ENCODE measurements around the gene ADAM17.
"Not testable (repeated sequence)": the region's sequence is repeated elsewhere in the genome, so short reads cannot be mapped to it uniquely, and the experiment has no call there.

Gene ADAM17

GRCh38 chr2:9565436-9566153, 10.0 kb upstream of the ADAM17 start:
- peak; percentile 93 for DNase-seq (ENCODE audit: low read depth)

DNA sequence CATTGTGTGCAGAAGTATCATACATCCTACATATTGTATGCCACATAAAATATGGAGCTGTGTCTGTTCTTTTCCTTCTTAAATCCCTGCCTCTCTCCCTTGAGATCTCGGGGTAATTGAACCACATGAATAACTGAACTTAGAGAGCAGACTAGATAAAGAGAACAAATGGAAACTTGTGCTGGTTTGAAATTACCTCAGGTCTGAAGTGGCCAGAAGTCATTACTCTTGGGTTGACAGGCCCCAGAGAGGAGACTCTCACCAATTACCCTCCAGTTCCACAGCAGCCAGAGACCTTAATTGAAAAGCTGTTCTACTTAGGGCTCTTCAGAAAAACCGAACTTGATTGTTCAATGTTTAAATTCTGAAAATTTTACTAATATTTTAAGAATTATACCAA, 5.0 kb upstream of the ADAM17 start:
- no peak for DNase-seq (ENCODE audit: low read depth)

DNA sequence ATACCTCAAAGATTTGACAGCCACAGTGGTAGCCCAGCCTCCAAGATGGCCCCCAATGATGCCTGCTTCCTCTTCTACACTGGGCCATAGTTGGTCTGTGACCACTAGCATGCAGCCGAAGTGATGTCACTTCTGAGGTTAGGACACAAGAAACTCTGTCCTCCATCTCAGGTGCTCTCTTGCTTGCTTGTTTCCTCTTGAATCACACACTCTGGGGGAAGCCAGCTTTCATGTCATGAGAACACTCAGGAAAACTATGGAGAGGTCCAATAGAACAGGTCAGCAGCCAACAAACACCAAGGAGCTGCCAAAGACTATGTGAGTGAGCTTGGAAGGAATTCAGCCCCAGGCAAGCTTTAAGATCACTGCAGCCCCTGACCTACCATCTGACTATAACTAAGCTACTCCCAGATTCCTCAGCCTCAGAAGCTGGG, 3.3 kb upstream of the ADAM17 start:
- peak; percentile 93 for DNase-seq (ENCODE audit: low read depth)

DNA sequence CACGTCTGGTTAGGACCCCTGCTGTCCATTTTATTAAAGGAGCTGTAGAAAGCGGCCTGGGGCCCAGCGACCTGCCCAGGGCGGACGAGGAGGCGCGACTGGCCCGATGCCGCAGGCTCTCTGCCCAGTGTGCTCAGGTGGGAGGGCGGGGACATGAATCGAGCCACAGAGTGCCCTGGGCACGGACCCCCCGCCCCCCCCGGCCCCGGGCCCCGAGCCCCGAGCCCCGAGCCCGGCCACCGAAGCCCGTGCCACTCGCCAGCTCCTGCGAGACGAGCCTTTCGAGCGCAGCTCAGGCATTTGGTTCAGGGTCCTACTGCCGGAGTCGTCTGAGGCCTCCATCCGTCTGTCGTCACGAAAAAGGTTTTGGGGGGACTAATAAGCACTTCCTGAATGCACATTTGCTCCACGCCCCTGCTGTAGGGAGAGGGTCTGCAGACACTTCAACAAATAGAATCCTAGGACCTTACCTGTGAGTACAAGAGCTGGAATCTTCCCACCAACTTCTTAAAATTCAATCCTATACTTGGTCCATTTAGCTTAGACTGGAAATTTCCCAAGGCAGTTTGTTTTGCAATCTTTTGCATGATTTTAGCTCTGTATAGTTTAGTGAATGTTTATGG, 602 bp upstream of the ADAM17 start:
- DNase-seq (ENCODE audit: low read depth) = no peak

DNA sequence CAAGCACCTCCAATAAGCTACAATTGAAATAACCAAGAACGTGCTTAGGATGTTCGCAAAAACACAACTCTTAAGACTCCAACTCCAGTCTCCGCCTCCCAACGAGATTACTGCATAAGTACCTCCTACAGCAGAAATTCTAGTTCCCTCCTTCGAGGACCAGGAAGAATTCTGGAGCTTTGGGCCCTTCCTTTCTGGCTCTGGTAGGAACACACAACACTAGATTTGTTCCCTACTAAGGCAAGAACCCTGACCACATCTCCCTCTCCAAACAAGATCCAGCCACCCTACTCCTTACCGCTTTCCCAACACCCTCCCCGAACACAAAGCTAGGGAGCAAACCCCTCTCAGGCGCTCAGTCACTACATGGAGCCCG, 721 bp downstream of the ADAM17 start:
- peak; percentile 56 for DNase-seq (ENCODE audit: low read depth)

DNA sequence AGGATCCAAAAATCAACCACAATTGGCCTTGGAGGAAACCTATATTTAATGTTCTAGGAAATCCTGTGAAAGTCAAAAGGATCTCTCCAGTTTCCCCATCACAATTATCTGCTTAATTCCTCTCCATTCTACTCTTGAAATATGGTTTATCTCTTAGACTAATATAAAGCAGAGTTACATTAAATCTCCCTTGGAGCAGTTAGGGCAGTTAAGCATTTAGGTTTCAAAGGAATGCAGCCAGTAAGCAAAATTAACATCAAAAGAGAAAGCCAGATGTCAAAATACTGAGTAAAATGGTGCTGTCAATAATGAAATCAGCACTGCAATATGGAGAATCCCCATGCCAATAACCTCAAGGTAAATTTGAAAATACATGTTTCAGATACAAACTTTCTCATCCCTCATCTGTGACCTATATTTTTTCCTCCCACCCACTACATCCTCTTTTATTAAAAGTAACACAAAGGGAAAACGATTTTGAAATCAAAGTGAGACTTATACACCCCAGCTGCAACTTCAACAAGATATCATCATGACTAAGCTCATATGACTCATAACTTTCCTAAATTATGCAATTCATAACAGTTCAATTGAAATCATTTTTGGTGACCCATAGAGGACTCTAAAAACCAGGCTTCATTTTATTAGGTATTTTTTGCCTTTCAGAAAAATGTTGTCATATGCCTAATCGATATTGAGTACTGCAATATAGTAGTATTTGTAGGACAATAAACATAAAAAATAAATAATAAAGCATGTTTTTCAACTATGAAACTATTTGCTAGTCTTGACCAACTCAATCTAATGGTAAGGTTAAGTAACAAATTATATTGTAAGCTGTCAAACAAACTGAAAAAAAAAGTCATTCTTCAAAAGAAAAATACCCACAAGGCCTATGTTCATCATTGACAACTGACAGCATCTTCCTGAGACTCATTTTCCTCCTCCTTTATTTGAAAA, 3.1 kb downstream of the ADAM17 start:
- peak; percentile 50 for DNase-seq (ENCODE audit: low read depth)

DNA sequence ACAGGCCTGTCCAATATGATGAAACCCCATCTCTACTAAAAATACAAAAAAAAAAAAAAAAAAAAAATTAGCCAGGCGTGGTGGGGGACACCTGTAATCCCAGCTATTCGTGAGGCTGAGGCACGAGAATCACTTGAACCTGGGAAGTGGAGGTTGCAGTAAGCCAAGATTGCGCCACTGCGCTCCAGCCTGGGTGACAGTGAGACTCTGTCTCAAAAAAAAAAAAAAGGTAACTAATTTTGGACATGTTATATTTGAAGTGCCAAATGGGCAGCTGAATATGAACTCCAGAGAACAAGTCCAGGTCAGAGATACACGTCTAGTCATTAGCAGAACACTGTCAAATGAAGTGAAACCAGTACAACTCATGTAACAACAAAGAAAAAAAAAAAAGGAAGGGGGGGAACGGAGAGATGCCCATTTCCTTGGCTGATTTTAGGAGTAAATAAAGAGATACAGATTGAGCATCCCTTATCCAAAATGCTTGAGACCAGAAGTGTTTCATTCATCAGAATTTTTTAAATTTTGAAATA, 4.7 kb downstream of the ADAM17 start:
- not testable (repeated sequence) for DNase-seq (ENCODE audit: low read depth)

GRCh38 chr2:9549420-9549819, 6.2 kb downstream of the ADAM17 start:
- DNase-seq (ENCODE audit: low read depth) = no peak

DNA sequence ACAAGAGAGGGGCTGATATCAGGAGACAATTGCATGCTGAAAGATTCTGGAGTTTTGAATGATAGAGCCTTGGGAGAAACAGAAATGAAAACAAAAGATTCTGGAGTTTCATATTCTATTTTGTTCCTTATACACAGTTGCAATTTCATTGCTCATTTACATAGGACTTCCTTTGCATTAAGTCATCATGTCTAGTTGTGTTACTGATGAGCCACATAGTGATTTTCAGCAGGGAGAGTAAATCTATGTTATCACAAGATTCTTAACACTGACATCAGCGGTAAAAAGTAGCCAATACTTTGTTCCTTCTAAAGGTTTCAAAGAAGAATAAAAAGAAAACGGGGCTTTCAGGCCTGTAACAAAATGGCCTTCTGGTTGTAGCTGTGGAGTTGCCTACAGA, 7.1 kb downstream of the ADAM17 start:
- no peak for DNase-seq (ENCODE audit: low read depth)

GRCh38 chr2:9547262-9547991, 8.2 kb downstream of the ADAM17 start:
- DNase-seq (ENCODE audit: low read depth) = peak; percentile 52

GRCh38 chr2:9545502-9545901, 10.1 kb downstream of the ADAM17 start:
- no peak for DNase-seq (ENCODE audit: low read depth)

GRCh38 chr2:9543557-9543956, 12.1 kb downstream of the ADAM17 start:
- DNase-seq (ENCODE audit: low read depth) = no peak

GRCh38 chr2:9539531-9539930, 16.1 kb downstream of the ADAM17 start:
- DNase-seq (ENCODE audit: low read depth) = no peak

- DNase-seq (ENCODE audit: low read depth) = peak; percentile 89
These were observed 17.6 kb downstream of the ADAM17 start for GRCh38 chr2:9538000-9538507.

DNA sequence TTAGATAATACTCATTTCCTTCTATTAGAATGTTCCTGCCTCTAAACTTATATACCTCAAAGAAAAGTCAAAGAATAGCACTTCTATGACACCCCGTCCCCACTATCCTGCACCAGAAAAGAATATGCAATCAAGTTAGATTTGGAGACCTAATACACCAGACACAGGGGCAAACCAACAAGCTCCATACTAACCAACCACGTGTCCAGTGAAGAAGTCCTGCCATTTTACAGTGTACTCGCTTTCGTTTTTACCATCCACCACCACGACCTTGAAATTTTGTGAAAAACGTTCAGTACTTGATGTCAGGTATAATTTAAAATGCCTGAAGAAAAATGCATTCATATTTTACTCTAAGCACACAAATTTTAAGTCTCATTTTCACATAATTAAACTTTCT, 19.1 kb downstream of the ADAM17 start:
- no peak for DNase-seq (ENCODE audit: low read depth)

DNA sequence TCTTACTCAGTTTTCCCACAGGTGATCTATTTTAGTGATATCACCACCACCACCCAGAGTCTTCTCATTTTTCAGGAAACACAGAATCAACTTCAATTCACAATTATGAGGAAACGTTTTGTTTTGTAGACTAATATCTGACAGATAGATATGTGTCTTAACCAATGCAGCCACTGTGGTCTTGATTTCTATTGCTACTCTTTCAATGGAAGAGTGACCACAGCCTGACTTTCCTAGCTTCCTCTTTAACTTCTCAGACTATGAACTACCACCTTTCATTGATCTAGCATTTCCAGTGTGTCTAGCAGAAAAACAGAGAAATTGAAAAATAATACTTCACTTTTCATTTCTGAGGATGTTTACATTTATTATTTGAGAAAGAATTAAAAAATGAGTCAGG, 20.5 kb downstream of the ADAM17 start:
- DNase-seq (ENCODE audit: low read depth) = no peak

GRCh38 chr2:9533663-9534062, 22.0 kb downstream of the ADAM17 start:
- no peak for DNase-seq (ENCODE audit: low read depth)

DNA sequence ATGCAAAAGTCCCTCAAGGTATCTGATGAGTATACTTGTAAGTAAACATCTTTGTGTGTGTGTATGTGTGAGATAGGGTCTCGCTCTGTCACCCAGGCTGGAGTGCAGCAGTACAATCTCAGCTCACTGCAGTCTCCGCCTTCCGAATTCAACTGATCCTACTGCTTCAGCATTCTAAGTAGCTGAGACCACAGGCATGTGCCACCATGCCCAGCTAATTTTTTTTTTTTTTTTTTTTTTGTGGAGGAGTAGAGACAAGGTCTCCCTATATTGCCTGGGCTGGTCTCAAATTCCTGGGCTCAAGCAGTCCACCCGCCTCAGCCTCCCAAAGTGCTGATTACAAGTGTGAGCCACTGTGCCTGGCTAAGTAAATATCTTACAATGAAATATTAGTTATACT, 23.2 kb downstream of the ADAM17 start:
- no peak for DNase-seq (ENCODE audit: low read depth)

GRCh38 chr2:9527995-9528787, 27.4 kb downstream of the ADAM17 start:
- no peak for DNase-seq (ENCODE audit: low read depth)

DNA sequence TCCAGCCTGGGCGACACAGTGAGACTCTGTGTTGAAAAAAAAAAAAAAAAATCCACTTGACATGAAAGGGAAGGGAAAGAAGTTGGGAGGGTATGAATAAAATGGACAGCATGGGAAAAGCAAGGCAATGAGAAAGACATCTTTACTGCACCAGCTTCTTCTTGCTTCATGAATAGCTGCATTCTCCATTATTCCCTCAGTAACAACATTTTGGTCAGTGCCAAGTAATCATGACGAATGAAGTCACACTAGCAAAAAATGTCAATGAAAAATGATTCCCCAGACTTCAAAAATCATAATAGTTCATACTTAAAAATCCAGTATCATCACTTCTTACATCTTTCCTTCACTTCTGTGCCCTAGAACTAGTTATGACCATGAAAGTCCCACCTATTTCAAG, 30.4 kb downstream of the ADAM17 start:
- DNase-seq (ENCODE audit: low read depth) = no peak

DNA sequence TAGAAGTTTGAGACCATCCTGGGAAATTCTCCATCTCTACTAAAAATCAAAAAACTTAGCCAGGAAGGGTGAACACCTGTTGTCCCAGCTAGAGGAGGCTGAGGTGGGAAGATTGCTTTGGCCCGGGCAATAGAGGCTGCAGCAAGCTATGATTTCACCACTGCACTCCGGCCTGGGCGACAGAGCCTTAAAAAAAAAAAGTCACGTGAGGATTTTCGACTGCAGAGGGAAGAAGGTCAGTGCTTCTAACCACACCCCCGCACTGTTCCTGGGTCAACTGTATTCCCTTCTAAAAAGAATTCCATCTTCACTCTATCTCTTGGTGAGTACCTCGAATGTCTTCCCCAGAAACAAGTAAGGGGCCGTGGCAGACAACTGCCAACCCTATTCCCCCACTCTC, 31.3 kb downstream of the ADAM17 start:
- no peak for DNase-seq (ENCODE audit: low read depth)

All from GM04504 (cell line).